NCI-H146 treated with DMSO at 0.1 percent for 48 hours (cell line): ENCODE data around the gene CCM2.

Experiments
- DNase-seq: peaks from one replicate; lab custom pipeline; 2025; ENCODE audit not compliant: unreplicated experiment; lab: John Stamatoyannopoulos, UW

CCM2 gene

DNA sequence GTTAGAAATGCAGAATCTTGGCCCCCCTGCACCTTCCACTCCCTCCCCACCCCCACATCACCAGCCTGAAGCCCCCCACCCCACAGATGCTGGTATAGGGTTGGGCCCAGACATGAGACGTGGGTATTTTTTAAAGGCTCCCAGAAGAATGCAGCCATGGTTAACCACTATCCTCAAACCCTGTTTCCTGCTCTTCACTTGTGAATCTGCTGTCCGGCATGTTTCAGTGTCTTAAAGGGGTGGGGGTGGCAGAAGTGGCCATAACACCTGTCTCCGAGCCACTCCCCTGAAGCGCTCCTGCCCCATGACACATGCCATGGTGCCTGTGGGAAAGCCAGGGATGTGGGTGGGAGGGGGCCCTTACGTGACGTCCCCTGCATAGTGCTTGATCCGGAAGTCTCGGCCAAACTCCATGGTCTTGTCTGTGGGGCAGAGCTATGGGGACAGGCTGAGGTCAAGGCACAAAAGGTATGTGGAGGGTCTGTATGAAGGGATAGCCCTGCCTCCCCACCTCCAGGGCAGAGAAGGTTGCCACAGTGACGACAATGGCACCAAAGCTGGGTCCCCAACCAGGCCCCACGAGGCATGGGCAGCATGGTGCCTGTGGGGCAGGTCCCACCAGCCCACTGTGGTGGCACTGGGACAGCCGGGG lies 30.8 kb upstream of the CCM2 start:
- DNase-seq, result no peak

GRCh38 chr7:44969701-44970522 lies 30.1 kb upstream of the CCM2 start:
- DNase-seq, result no peak

- no peak for DNase-seq
Observed at GRCh38 chr7:44970523-44971051, 29.4 kb upstream of the CCM2 start.

DNA sequence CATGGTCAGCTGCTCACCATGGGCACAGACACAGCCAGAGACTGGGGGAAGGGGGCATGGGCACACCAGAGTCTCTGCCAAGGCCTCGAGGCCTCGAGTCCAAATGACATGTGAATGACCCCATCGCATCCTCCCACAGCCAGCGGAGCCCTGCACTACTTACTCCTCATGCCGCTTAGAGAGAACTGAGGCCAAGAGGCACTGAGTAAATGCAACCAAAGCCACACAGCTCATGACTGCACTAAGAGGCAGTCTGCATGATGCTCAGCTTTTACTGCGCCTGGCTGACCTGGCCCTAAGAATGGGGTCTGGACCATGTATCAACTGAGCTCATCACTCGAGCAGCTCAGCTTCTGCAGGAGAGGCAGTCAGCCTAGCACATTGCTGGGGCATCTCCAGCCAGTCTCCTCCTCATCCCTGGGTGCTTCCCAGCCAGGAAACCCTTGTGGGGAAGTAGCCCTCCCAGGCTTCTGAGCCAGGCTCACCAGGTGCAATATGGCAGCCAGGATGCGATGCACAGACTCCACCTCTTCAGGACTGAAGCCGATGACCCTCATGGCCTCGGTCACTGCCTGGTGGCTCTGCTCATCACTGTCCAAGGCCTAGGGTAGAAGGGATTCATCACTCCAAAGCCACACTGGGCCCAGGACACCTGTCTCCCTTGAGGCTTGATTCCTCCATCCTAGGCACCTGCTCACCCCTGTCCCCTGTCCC lies 28.7 kb upstream of the CCM2 start:
- DNase-seq, result no peak

- DNase-seq, result peak; percentile 48
Observed at GRCh38 chr7:44971902-44972441, 28.0 kb upstream of the CCM2 start.

DNA sequence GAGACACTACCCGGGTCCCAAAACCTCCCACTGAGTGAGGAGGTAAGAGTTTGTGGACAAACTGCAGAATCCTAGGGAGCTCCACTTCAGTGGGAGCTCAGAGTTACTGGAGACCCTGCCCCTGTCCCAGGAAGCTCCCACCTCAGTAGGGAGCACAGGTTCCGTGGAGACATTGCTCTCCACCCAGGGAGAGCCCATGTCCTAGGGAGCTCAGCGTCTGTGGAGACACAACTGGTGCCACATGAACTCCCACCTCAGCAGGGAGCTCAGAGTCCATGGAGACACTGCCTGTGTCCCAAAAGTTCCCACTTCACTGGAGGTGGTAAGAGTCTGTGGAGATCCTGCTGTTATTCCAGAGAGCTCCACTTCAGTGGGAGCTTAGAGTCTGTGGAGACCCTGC lies 27.4 kb upstream of the CCM2 start:
- DNase-seq, result no peak

DNA sequence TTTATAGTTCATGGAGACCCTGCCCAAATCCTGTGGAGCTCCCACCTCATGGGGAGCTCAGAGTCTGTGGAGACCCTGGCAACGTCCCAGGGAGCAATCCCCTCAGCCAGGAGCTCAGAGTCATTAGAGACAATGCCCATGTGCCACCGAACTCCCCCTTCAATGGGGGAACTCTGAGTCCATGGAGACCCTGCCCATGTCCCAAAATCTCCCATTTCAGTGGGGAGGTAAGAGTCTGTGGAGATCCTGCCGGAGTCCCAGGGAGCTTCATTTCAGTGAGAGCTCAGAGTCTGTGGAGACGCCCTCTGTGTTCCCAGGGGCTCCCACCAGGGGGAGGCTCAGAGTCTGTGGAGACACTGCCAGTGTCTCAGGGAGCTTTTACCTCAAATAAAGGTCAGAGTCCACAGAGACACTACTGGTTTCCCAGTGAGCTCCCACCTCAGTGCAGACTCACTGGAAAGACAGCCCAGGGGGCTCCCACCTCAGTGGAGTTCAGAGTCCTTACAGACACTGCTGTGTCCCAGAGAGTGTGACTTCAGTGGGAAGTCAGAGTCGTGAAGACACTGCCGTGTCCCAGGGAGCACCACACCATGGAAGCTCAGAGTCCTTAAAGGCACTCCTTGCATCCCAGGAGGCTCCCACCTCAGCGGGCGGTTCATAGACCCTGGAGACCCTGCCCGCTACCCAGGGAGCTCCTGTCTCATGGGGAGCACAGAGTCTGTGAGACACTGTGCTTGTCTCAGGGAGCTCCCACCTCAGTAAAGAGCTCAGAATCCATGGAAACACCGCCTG lies 26.2 kb upstream of the CCM2 start:
- no peak for DNase-seq

DNA sequence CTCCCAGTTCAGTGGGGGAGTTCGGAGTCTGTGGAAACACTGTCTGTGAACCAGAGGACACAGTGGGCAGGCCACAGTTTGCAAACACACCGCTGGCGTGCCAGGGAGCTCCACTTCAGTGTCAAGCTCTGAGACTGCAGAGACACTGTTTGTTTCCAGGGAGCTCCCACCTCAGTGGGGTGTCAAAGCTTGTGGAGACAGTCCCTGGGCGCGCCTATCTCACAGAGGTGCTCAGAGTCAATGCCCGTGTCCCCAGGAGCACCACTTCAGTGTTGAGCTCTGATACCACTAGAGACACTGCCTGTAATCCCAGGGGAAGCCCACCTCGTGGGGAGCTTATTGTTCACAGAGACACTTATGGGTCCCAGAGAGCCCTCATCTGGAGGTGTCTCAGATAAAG lies 25.5 kb upstream of the CCM2 start:
- DNase-seq, result no peak

DNA sequence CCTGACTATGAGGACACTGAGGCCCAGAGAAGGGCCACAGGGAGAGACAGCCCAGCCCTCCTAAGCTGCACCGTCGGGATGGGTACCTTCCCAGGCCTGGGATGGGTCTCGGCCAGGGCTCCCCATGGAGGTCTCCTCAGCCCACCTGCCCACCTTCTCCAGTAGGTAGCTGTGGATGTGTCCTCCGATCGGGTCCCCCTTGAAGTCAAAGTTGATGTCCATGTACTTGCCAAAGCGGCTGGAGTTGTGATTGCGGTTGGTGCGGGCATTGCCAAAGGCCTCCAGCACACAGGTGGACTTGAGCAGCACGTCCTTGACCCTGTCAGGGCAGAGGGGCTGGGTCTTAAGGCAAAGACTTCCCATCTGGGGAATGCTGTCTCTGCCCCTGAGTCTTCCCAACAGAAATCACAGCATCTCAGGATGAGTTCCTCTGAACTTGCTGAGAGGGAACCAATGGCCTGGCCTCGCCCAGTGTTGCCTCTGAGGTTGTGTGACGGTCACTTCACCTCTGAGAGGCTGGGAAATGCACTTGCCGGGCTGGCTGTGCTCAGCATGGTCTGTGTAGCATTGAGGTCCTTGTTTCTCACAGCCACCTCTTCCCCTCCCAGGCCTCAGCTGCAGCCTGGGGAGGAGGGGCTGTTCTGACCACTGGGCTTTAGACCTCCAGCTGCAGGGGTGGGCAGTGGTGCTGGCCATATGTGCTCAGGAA lies 24.5 kb upstream of the CCM2 start:
- no peak for DNase-seq

GRCh38 chr7:44976040-44976745 lies 23.8 kb upstream of the CCM2 start:
- no peak for DNase-seq

DNA sequence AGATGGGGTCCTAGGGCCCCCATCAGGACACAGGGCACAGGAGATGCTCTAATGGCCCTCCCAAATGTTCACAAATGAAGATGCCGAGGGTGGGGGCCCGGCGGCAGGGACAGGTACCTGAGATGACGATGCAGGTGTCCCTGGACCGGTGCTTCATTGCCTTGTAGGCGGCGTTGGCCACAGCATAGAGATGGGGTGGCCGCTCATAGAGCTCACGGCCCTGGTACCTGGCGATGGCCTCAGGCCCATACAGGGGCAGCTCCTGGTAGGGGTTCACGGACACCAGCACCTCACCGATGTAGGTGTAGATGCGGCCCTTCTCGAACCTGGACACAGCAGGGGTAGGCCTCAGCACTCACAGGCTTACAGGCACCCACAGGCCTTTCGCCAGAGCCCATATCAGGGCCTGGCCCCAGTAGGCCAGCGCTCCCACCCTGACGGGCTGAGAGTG lies 23.2 kb upstream of the CCM2 start:
- no peak for DNase-seq

DNA sequence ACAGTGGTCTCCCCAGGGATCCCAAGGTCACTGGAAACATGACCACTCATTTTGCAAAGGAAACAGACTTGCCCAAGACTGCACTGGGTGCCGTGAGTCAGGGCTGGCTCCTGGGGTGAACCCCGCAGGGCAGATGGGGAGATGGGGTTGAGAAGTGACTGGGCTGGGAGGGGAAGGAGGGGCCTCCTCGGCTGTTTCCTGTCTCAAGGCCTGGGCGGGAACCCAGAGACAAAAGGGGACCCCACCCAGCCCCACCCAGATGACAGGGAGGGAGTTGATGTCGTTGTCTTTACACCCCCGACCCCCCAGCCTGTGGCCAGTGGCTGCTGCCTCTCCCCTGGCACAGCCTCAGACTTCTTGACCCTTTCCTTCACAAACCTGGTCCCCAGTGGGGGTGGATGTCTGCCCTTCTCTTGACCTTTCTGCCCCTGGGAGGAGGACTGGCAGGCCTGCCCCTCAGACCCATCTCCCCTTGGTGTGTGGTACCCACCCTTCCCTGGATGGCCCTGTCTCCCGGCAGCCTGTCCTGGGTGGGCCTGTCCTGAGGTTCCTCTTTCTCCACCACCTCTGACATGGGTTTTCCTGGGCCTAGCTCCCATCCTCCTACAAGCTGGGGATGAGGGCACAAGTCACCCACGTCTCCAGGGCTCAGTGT lies 22.6 kb upstream of the CCM2 start:
- DNase-seq, result no peak

- DNase-seq, result peak; percentile 44
Observed at GRCh38 chr7:44977959-44978335, 22.1 kb upstream of the CCM2 start.

GRCh38 chr7:44978511-44979366 lies 21.3 kb upstream of the CCM2 start, which contains the start of gene MYO1G:
TSS of gene MYO1G (minus strand) at chr7:44979015. CDS start at chr7:44978961, 54 bp downstream.
- no peak for DNase-seq

DNA sequence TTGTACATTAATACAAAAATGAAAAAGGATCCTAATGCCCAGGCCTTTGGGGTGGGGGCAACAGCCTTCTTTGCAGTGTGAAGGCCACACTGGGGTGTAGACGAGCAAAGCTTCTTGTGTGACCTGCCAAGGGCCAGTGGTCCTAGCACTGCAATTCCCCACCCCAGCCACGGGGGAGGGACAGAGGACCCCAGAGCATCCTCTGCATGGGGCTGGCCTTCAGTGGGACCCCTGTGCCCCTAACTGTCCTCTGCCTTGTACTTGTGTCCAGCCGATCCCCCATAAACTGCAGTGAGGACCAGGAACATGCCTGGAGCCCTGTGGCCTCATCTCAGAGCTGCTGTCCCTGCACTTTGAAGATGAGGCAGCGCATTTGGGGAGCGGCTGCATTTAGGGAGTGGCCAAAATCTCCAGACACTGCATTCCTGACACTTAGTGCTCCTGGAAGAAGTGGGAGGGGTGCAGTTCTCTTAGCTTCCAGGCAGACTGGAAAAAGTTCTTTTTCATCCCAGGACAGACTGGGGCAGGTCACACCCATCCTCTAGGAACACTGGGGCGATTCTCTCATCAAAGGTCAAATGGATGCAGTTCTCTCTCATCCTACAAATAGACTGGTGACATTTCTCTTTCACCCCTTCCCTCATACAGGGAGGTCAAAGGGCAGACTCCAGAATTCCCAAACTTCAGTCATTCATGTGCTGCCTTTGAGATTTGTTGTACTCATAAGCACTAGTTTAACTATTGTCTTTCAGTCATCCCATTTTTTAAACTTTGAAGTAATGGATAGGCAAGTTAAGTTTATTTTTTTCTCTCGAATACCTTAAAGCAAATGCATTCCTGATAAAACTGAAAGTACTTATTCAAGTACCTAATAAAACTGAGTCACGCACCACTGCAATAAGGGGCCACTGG lies 20.3 kb upstream of the CCM2 start:
- DNase-seq, result no peak

- DNase-seq, result no peak
Observed at GRCh38 chr7:44980393-44981034, 19.5 kb upstream of the CCM2 start.
